Measurements from ENCODE around the gene DEFB123.

DEFB123 gene, protein sequence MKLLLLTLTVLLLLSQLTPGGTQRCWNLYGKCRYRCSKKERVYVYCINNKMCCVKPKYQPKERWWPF

DNA sequence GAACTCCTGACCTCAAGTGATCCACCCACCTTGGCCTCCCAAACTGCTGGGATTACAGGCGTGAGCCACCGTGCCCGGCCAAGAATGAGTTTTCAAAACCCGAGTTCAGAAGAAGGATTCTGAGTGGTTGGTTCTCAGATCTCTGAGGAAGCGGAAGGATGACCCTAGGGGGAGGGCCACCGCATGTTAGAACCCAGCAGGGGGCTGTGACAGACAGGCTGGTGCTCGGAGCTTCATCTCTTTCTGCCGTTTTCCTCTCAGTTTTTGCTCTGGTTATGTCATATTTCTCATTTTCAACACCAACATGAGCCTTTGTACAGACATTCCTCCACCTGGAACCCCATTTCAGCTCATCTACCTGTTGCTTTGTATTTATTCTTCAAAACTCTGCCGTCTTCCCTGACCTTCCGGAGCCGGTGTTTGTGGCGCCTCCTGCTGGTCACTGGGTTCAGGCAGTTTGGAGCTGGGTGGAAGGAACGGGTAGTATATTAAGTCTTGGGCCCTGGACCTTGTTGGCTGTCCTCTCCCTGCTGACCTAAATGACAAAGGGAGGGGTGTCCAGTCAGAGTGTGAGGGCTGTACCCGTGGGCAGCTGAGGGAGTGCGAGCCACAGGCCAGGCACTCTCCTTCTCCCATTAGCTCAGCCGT, at the start of gene DEFB123:
TSS of gene DEFB123 (plus strand) at position 621 of the 648 bp plus-strand sequence. CDS start 67 bp downstream, outside the sequence.
- intact Hi-C loops (cut with DNase I; ENCODE audit: low total_unique reads), result no loop called here
- Histone ChIP-seq H3K27me3 (peaks cover 0 to 4% of the 10 kb centered on the region in 2 donors), H3K27ac (no peak within 1 kb of the TSS), H3K9me3 (no peaks in the 10 kb centered on the region), H3K4me3 (no peak within 1 kb of the TSS), H3K4me1 (no peaks in the 10 kb centered on the region), H3K36me3 (no peaks in the 10 kb centered on the region)
- no peak for DNase-seq
- TF ChIP-seq, protein P1, sequence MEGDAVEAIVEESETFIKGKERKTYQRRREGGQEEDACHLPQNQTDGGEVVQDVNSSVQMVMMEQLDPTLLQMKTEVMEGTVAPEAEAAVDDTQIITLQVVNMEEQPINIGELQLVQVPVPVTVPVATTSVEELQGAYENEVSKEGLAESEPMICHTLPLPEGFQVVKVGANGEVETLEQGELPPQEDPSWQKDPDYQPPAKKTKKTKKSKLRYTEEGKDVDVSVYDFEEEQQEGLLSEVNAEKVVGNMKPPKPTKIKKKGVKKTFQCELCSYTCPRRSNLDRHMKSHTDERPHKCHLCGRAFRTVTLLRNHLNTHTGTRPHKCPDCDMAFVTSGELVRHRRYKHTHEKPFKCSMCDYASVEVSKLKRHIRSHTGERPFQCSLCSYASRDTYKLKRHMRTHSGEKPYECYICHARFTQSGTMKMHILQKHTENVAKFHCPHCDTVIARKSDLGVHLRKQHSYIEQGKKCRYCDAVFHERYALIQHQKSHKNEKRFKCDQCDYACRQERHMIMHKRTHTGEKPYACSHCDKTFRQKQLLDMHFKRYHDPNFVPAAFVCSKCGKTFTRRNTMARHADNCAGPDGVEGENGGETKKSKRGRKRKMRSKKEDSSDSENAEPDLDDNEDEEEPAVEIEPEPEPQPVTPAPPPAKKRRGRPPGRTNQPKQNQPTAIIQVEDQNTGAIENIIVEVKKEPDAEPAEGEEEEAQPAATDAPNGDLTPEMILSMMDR (IDR thresholded peaks at IDR 0.05), result no peak

DNA sequence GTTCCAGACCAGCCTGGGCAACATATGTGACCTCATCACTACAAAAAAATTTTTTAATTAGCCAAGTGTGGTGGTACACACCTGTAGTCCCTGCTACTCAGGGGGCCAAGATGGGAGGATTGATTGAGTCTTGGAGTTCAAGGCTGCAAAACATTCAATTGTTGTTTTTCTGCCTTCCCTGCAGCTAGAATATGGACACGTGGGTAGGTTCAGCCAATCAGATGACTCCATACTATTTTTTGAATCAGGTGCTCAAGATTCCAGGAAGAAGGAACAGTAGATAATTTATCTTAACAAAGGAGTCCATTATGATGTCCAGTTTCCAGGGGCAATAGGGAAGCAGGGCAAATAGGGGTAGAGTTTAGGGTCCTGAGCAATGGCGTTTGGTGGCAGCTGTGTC, 47.6 kb upstream of the DEFB123 start:
- Histone ChIP-seq H3K36me3 (no peaks in the 10 kb centered on the region), H3K4me3 (no peak overlapping the region), H3K27me3 (no peaks in the 10 kb centered on the region), H3K9me3 (no peaks in the 10 kb centered on the region), H3K4me1 (no peaks in the 10 kb centered on the region), H3K27ac (no peak overlapping the region)
- DNase-seq, result no peak
- TF ChIP-seq, protein P1 (IDR thresholded peaks at IDR 0.05), result no peak
- intact Hi-C loops (cut with DNase I; ENCODE audit: low total_unique reads), result no loop called here

DNA sequence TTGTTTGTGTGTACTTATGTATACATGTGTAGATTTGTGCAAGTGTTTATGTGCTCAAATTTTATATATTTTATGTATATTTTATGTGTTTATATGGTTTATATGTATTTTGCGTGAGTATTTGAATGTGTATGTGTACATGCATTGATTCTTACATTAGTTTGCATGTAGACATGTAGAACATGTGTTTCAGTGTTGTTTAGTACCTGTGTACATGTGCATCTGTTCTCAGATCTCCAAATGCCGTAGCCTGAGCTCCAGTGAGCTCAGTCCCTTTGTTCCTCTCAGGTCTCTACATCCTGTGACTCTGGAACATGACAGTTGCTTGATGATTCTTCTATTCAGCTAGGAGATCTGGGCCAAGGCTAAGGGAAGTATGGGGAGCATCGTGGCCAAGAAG, 45.5 kb upstream of the DEFB123 start:
- H3K27me3 ChIP-seq, result no peaks in the 10 kb centered on the region
- H3K36me3 ChIP-seq, result no peaks in the 10 kb centered on the region
- no peaks in the 10 kb centered on the region for H3K4me1 ChIP-seq
- TF ChIP-seq, protein P1 (IDR thresholded peaks at IDR 0.05), result no peak
- no peak for DNase-seq
- intact Hi-C loops (cut with DNase I; ENCODE audit: low total_unique reads), result no loop called here
- no peak overlapping the region for H3K4me3 ChIP-seq
- no peak overlapping the region for H3K27ac ChIP-seq
- no peaks in the 10 kb centered on the region for H3K9me3 ChIP-seq

DNA sequence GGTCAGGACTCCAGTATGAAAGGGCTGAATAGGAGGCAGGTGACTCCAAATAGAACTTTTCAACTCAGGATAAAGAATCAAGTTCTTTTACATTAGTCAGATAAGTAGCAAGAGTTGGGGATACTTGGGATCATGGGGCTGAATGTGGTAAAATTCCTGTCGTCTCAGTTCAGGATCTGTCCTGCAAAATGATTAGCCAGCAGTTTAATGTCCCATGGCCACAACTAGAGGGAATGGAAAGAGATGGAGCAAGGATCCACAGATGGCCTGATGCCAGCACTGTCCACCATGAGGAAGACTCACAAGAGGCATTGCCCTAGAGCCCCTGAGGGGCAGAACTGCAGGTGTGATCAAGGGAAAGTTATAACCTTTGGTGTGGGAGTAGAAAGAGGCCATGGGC, 36.5 kb upstream of the DEFB123 start:
- Histone ChIP-seq H3K9me3 (no peaks in the 10 kb centered on the region), H3K4me1 (no peaks in the 10 kb centered on the region), H3K27me3 (no peaks in the 10 kb centered on the region), H3K27ac (no peak overlapping the region), H3K36me3 (no peaks in the 10 kb centered on the region), H3K4me3 (no peak overlapping the region)
- DNase-seq, result no peak
- intact Hi-C loops (cut with DNase I; ENCODE audit: low total_unique reads), result no loop called here
- TF ChIP-seq, protein P1 (IDR thresholded peaks at IDR 0.05), result no peak

DNA sequence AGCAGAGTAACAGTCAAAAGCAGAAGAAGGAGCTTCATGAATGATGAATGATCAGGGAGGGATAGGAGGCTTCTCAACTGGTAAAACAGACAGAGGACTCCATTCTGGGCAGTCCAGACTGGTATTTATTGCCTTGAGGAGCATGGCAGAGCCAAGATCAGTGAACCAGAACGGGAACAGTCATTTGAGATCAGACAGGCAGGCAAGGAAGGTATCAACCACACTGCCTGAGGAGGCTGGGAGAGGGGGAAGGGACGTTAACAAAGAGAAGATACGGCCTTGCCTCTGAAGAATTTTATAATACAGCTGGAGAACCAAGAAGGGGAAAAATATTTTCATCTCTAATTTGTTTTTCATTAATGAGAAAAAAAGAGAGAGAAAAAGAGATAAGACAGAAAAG, 34.3 kb upstream of the DEFB123 start, which contains the start of gene DEFB121:
TSS of gene DEFB121 (minus strand) at position 101 of the 400 bp plus-strand sequence. CDS start at position 38, 63 bp downstream.
- intact Hi-C loops (cut with DNase I; ENCODE audit: low total_unique reads), result no loop called here
- TF ChIP-seq, protein P1 (IDR thresholded peaks at IDR 0.05), result no peak
- no peak within 1 kb of the TSS for H3K27ac ChIP-seq
- H3K27me3 ChIP-seq, result no peaks in the 10 kb centered on the region
- no peaks in the 10 kb centered on the region for H3K4me1 ChIP-seq
- H3K4me3 ChIP-seq, result no peak within 1 kb of the TSS
- no peaks in the 10 kb centered on the region for H3K36me3 ChIP-seq
- H3K9me3 ChIP-seq, result no peaks in the 10 kb centered on the region
- no peak for DNase-seq

Measured in tibial artery (tissue), 4 donors.